Astrocyte of the cerebellum (primary cell): ENCODE data around the gene RCOR3.

ENCODE experiments used
- DNase-seq: peaks from one replicate; pipeline ENCODE4 v3.0.0-alpha.2; 2011; ENCODE audit warnings: low read depth
- H3K4me3 ChIP-seq: 2 replicates; pipeline ENCODE4 v1.5.1; 2011; ENCODE audit warnings: mild to moderate bottlenecking, low read depth, low read length, moderate library complexity
- in situ Hi-C: cut with HindIII; loops from 2 replicates; pipeline ENCODE4 v1.10.0; 2017; ENCODE audit warnings: low sequenced_read_pairs
- TF ChIP-seq, protein P1 (sequence below): IDR thresholded peaks from 2 replicates; pipeline ENCODE4 v1.5.1; 2012; ENCODE audit warnings: low read length, low read depth, moderate library complexity, mild to moderate bottlenecking; ENCODE audit errors: missing control alignments

The RCOR3 gene

GRCh38 chr1:211339631-211340041, 80.5 kb downstream of the RCOR3 start:
- no peak for DNase-seq
- TF ChIP-seq, protein P1, sequence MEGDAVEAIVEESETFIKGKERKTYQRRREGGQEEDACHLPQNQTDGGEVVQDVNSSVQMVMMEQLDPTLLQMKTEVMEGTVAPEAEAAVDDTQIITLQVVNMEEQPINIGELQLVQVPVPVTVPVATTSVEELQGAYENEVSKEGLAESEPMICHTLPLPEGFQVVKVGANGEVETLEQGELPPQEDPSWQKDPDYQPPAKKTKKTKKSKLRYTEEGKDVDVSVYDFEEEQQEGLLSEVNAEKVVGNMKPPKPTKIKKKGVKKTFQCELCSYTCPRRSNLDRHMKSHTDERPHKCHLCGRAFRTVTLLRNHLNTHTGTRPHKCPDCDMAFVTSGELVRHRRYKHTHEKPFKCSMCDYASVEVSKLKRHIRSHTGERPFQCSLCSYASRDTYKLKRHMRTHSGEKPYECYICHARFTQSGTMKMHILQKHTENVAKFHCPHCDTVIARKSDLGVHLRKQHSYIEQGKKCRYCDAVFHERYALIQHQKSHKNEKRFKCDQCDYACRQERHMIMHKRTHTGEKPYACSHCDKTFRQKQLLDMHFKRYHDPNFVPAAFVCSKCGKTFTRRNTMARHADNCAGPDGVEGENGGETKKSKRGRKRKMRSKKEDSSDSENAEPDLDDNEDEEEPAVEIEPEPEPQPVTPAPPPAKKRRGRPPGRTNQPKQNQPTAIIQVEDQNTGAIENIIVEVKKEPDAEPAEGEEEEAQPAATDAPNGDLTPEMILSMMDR = no peak
- H3K4me3 ChIP-seq = no peak overlapping the region
- in situ Hi-C loops = loop anchor here (25.0 kb wide), 2 partner anchors 173 to 298 kb away; no protein-coding TSS in a partner anchor

DNA sequence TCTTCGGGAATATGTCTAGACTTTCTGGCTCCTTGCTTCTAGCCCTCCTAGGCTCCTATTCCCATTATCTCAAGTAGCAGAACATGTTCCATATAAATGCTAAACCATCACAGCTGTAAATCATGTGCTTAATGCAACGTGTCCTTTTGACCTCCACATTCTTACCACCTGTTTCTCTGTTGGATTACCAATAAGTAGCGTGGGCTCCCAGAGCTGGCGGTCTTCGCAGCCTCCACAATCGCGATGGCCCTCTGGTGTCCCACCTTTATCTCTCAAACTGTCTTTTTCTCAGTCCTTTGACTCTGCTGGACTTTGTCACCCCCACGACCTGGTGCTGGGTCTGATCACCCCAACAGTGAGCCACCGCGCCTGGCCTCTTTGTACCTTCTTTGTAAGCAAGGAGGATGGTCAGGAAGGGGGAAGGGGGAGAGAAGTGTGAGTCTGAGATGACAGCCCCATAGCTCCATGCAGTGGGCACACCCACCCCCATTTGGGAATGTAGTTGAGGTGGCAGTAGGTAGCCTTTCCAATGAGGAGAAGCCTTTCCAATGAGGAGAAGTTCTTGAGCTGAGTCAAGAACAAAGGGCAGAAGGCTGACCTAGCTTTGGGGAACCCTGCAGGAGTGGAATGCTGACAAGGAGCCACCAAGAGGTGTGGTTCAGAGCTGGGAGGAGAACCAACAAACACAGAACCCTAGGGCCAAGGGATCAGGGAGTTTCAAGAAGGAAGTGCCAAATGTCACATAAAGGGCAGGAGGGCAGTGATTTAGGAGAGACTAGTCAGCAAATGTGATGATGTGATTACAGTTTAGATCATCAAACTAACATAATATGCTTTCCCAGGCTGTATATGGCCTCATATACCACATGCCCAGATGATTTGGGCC, 81.7 kb downstream of the RCOR3 start:
- no peak overlapping the region for H3K4me3 ChIP-seq
- no peak for DNase-seq
- in situ Hi-C loops = loop anchor here (25.0 kb wide), 2 partner anchors 171 to 296 kb away; no protein-coding TSS in a partner anchor
- TF ChIP-seq, protein P1 = no peak

GRCh38 chr1:211341999-211342398, 82.8 kb downstream of the RCOR3 start:
- DNase-seq = no peak
- no peak overlapping the region for H3K4me3 ChIP-seq
- TF ChIP-seq, protein P1 = no peak
- in situ Hi-C loops = loop anchor here (25.0 kb wide), 2 partner anchors 170 to 295 kb away; no protein-coding TSS in a partner anchor

GRCh38 chr1:211343607-211344006, 84.4 kb downstream of the RCOR3 start:
- in situ Hi-C loops = loop anchor here (25.0 kb wide), 2 partner anchors 169 to 294 kb away; no protein-coding TSS in a partner anchor
- DNase-seq = no peak
- no peak overlapping the region for H3K4me3 ChIP-seq
- TF ChIP-seq, protein P1 = no peak

DNA sequence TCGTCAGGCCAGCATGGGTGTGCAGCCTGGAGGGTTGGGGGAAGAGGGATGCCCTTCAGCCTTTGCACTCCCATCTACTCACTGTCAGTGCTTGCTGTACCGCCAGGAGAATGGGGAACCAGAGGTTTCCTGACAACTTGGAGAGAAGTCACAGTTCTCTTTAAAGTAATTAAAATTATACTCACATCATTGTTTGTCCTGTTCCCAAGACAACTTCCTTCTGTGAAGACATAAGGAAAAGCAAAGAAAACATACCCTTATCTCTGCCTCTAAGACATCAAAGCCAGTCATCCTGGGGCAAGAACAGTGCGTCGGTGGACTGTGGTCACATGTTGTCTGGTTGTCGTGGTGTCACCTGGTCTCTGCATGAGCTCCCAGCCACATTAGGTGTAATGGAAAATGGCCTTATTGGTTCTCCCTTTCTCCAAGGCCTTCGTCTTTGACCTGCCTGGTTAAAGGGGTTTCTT, 85.0 kb downstream of the RCOR3 start:
- no peak overlapping the region for H3K4me3 ChIP-seq
- TF ChIP-seq, protein P1 = no peak
- in situ Hi-C loops = loop anchor here (25.0 kb wide), 2 partner anchors 168 to 293 kb away; no protein-coding TSS in a partner anchor
- DNase-seq = no peak

DNA sequence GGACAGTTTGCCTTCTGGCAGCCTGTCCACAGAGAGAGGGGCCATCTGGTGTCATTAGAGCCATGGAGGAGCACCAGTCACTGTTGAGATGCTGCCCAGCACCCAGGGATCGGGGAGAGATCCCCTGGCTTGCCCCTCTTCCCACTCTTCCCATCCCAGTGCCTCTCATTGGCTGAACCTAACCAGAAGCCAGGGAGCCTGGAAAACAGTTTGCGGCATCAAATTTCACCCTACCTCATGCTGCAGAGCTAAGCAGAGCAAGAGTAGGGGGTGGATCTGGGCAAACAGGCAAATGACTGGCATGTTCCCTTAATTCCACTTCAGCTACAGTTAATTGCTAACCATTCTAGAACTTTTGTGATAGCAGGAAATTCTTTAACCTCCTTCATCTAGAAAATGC, 86.6 kb downstream of the RCOR3 start:
- in situ Hi-C loops = loop anchor here (25.0 kb wide), 2 partner anchors 167 to 292 kb away; no protein-coding TSS in a partner anchor
- TF ChIP-seq, protein P1 = no peak
- H3K4me3 ChIP-seq = no peak overlapping the region
- no peak for DNase-seq
